Renal pelvis (tissue), 4 donors: Measurements from ENCODE around the gene EPHX1. TPM values are rescaled to one million over a fixed set of nuclear protein-coding genes. Genes with fewer than 3 reads are reported as not detected.
"Not testable (repeated sequence)": the region's sequence is repeated elsewhere in the genome, so short reads cannot be mapped to it uniquely, and the experiment has no call there.

Source experiments
- DNase-seq: peaks from one replicate; pipeline ENCODE4 v3.0.0-alpha.2; 2013
- polyA plus RNA-seq, 3 donors: library from polyadenylated mRNA; unstranded; fragments of 120-200 nt; gene quantifications; one replicate each; pipeline ENCODE4 v1.2.1, GENCODE V29; 2013; ENCODE audit not compliant: insufficient read length in 3 of 3

EPHX1 gene
- polyA plus RNA-seq, 3 donors, result 57.2 to 58.9 (median 58.7) TPM

DNA sequence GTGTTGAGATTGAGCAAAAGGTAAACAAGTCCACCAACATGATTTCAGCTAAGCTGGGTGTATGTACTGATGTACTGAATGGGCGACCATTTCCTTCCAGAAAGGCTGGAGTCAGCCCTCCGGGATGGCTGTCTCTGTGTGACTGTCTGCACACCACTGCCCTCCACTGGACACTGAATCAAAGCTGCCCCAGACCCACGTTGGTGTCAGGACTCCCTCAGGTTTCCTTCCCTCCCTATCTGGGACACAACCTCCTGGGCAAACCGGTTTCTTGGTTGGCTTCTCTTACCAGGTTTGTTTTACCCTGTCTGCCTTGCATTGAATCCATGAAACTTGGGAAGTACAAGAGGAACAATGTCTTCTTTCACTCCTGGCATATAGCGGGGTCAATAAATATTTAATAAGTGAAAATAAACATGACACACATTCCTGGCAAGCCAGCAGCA is 37.6 kb upstream of the EPHX1 start:
- DNase-seq, result peak; percentile 91

GRCh38 chr1:225772848-225773247 is 37.1 kb upstream of the EPHX1 start:
- DNase-seq, result no peak

GRCh38 chr1:225774281-225775147 is 35.4 kb upstream of the EPHX1 start:
- no peak for DNase-seq

DNA sequence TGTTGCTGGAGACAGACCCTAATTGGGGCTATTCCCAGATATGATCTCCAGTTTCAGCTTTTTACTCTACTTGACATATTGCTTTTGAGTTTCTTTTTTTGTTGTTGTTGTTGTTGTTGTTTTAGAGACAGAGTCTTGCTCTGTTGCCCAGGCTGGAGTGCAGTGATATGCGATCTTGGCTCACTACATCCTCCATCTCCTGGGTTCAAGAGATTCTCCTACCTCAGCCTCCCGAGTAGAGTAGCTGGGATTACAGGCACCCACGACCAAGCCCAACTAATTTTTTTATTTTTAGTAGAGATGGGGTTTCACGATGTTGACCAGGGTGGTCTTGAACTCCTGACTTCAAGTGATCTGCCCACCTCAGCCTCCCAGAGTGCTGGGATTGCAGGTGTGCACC is 33.6 kb upstream of the EPHX1 start:
- DNase-seq, result no peak

GRCh38 chr1:225777058-225777582 is 32.8 kb upstream of the EPHX1 start:
- no peak for DNase-seq

DNA sequence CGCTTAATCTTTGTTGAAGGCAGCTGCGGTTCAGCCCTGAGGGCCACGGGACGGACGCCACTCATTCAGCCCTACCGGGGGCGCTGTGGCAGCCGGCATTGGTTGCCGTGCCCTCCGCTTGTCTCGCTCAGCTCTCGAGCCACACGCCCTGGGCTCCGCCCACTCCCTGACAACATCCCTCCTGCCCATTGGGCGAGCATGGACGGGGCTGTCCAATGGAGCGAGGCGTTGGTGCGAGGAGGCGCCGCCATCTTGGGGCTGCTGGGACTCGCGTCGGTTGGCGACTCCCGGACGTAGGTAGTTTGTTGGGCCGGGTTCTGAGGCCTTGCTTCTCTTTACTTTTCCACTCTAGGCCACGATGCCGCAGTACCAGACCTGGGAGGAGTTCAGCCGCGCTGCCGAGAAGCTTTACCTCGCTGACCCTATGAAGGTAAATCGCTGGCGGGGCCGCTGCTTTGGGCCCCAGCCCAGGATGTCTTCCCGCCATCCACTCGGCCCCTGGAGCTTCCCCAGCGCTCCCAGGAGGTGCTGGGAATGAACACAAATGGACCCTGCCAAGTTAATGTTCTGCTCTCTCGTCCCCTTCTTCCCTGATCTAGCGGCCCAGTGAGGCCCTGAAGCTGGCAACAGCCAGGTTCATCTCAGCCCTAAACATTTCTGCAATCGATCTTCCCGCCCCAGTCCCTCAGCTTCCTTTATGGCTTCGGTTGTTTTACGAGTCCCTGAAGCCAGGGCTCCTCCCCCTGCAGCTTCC is 32.2 kb upstream of the EPHX1 start, which contains the start of gene SRP9:
Gene SRP9 (plus strand): TSS at position 244 of the 754 bp plus-strand sequence. CDS start 115 bp downstream, at position 359.
- DNase-seq, result peak; percentile 99

DNA sequence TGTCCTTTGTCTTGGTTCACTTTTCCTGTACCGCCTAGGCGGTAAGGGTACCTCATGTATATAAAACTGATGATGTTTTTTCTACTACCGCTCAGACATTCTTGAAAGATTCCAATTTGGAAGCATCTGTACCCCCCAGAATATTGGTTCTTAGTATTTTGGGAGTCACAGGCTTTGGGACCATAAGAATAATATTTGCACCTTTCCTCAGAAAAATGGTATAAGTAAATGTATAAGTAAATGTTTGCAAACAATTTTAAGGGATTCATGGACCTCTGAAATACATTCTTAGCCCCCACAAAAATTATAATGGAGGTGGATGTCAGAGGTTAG is 31.6 kb upstream of the EPHX1 start:
- no peak for DNase-seq

- DNase-seq, result not testable (repeated sequence)
Measured at GRCh38 chr1:225779165-225779564, 30.8 kb upstream of the EPHX1 start.

GRCh38 chr1:225780134-225780533 is 29.8 kb upstream of the EPHX1 start:
- no peak for DNase-seq

DNA sequence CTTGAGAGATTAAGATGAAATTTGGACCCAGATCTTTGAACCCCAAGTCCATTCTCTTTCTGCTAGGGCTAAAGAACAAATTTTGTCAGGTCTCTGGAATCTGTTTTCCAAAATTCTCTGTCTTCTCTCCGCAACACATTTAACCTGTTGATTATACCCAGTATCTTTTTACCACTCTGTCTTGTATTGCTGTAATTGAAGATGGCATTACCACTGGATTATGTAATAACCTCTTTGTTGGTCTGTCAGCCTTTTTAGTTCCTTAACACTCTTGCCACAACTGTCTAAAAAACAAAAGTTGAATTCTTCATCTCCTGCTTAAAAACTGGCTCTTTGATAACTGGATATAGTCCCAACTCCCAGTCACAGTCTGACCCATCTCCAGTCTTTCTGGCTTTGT is 29.3 kb upstream of the EPHX1 start:
- DNase-seq, result no peak

DNA sequence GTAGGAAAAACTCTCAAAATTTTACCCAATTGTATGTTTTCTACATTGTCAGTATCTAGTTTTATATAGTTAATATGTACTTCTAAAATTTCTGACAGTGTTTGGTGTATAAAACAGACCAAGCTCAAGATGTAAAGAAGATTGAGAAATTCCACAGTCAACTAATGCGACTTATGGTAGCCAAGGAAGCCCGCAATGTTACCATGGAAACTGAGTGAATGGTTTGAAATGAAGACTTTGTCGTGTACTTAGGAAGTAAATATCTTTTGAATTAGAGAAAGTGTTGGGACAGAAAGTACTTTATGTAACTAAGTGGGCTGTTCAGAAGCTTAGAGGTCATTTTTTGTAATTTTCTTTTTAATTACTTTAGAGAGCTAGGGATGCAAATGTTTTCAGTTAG is 20.8 kb upstream of the EPHX1 start:
- DNase-seq, result not testable (repeated sequence)

DNA sequence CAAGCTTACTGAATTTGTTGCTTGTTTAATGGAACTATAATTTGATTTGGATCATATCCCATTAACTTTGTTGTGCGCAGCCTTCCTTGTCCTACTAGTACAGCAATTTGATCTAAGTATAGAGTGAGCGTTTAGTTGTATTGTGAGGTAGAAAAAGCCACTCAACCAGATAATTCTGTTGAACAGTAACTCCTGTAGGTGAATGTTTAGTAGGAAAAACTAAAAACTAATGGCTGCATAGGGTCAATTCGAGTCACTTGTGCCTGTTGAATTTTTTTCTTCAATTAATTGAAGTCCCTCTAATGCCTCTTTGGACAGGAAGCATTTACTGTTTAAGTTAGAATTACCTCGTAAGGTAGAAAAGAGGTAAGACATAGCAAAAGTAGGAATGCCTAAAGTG is 15.0 kb upstream of the EPHX1 start:
- no peak for DNase-seq

DNA sequence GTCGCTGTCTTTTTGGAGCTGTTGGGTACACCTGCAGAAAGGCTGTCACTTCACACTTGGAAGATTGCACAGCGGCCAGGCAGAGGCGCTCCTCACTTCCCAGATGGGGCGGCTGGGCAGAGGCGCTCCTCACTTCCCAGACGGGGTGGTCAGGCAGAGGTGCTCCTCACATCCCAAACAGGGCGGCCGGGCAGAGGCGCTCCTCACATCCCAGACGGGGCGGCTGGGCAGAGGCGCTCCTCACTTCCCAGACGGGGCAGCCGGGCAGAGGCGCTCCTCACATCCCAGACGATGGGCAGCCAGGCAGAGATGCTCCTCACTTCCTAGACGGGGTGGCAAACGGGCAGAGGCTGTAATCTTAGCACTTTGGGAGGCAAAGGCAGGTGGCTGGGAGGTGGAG is 13.8 kb upstream of the EPHX1 start:
- not testable (repeated sequence) for DNase-seq

DNA sequence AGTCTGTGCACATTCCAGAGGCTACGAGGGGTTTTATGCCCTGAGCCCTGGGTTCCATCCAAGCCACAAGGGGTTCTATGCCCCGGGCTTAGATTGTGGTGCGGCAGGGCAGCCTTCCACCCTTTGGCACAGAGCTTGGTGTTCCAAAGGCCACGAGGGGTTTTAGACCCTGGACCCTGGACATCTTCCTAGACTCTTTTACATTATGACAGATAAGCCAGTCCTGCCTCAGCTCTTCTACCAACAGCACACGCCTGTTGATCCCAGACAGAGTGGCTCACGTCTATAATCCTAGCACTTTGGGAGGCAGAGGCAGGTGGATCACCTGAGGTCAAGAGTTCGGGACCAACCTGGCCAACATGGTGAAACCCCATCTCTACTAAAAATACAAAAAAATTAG is 8.8 kb upstream of the EPHX1 start:
- DNase-seq, result not testable (repeated sequence)

- DNase-seq, result no peak
Measured at GRCh38 chr1:225806249-225806648, 3.7 kb upstream of the EPHX1 start.

DNA sequence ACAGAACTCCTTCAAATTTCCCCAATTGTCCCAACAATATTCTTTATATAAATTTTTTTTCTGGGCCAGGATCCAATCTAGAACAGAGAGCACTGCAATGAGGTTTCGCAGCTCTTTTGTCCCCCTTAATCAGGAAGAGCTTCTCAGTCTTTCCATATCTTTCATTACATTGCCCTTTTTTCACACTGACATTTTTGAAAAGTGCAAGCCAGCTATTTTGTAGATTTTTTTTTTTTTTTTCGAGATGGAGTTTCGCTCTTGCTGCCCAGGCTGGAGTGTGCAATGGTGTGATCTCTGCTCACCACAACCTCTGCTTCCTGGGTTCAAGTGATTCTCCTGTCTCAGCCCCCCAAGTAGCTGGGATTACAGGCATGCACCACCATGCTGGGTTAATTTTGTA is 3.2 kb upstream of the EPHX1 start:
- not testable (repeated sequence) for DNase-seq

- DNase-seq, result no peak
Measured at GRCh38 chr1:225808136-225808535, 1.8 kb upstream of the EPHX1 start.

DNA sequence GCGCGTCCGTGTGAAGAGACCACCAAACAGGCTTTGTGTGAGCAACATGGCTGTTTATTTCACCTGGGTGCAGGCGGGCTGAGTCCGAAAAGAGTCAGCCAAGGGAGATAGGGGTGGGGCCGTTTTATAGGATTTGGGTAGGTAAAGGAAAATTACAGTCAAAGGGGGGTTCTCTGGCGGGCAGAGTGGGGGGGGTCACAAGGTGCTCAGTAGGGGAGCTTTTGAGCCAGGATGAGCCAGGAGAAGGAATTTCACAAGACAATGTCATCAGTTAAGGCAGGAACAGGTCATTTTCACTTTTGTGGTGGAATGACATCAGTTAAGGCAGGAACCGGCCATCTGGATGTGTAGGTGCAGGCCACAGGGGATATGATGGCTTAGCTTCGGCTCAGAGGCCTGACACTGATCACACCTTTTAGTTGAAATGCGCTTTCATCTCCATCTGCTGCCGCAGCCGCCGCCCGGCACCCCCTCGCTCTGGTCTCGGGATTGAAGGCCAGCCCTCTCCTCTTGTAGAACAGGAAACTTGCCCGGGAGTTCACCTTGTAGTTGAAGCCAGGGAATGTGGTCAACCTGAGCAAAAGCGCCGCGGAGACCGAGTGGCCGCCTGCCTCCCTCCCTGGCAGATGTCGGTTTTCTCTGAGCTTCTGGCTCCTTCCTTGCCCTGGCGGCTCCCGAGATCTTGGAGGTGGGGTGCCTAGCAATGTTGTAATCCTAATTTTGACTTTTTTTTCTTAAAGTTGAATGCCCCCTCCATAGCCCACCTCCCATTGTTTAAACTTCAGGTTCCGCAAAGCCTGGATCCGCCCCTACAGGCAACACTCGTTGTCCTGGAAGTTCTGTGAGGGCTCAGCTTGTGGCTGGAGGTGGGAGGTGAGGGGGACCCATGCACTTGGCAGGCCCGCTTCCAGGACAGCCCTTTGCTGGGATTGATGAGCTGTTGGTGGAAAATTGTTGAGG is 935 bp downstream of the EPHX1 start:
- DNase-seq, result not testable (repeated sequence)

DNA sequence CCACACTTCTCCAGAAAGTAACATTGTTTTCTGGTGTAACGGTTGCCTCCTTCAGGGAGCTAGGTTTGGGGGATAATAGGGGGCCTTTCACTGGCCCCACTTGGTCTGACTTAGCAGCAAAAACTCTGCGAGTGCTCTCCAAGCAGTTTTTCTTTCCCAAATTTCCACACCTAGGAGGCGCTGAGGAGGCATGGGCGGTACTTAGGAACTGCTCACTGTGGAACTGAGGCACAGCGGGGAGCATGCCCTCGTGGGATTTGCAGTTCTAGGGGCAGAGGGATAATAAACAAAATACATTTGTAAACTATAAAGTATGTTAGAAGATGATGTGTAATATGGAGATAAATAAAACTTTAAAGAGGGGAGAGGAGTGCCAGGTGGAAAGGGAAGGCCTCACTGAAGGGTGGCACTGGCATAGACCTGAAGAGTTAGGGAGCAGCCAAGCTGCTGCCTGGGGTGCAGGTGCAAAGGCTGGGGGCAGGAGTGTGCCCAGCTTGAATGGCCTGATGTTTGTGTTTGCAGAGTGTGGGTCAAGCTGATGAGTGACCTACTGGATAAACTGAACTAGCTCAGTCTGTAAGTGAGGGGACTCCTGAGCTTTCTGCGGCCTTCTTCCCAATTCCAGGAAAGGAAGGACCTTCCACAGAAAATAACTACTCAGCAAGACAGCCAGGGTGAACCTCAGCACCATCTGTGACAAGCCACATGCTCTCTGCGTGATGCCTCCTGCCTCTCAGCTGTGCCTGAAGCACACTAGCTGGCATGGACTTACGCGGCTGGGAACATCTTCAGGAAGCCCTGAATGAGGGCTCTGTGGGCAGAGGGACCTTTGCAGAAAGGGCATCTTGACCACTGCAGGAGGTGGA is 1.9 kb downstream of the EPHX1 start:
- DNase-seq, result no peak

GRCh38 chr1:225812488-225813213 is 2.7 kb downstream of the EPHX1 start:
- no peak for DNase-seq
